ENCODE data around the gene FAM20C. TPM values are rescaled to one million over a fixed set of nuclear protein-coding genes. Genes with fewer than 3 reads are reported as not detected.

Gene FAM20C
- total RNA-seq, 1 donor from 2014 or later = 58.8 TPM

GRCh38 chr7:265998-266850, 73.9 kb downstream of the FAM20C start:
- peaks cover 4% of the 10 kb centered on the region for H3K4me1 ChIP-seq
- ATAC-seq = no peak
- no peak for TF ChIP-seq CTCF (IDR thresholded peaks at IDR 0.05)

GRCh38 chr7:266851-267840, 74.8 kb downstream of the FAM20C start:
- Histone ChIP-seq H3K36me3 (no peaks in the 10 kb centered on the region), H3K4me3 (no peak overlapping the region), H3K9me3 (no peaks in the 10 kb centered on the region), H3K4me1 (peaks cover 4% of the 10 kb centered on the region), H3K27ac (no peak overlapping the region), H3K27me3 (no peaks in the 10 kb centered on the region)
- peak; percentile 21 for TF ChIP-seq CTCF (IDR thresholded peaks at IDR 0.05)
- DNase-seq (no peak), ATAC-seq (peak; percentile 22)
- intact Hi-C loops (cut with DNase I) = no loop called here

More at GRCh38 chr7:265998-266850, 73.9 kb downstream of the FAM20C start:
- intact Hi-C loops (cut with DNase I) = no loop called here
- Histone ChIP-seq H3K27me3 (no peaks in the 10 kb centered on the region), H3K9me3 (no peaks in the 10 kb centered on the region), H3K4me3 (no peak overlapping the region), H3K36me3 (peaks cover under 1% of the 10 kb centered on the region), H3K27ac (no peak overlapping the region)
- no peak for DNase-seq

- ATAC-seq (no peak), DNase-seq (no peak)
- TF ChIP-seq CTCF (IDR thresholded peaks at IDR 0.05) = no peak
These were observed 76.6 kb downstream of the FAM20C start for GRCh38 chr7:268991-269390.

GRCh38 chr7:269721-270120, 77.3 kb downstream of the FAM20C start:
- H3K27me3 ChIP-seq = no peaks in the 10 kb centered on the region
- no peak for ATAC-seq
- H3K36me3 ChIP-seq = no peaks in the 10 kb centered on the region
- intact Hi-C loops (cut with DNase I) = no loop called here
- peaks cover 1% of the 10 kb centered on the region for H3K4me1 ChIP-seq
- no peak overlapping the region for H3K4me3 ChIP-seq
- no peak overlapping the region for H3K27ac ChIP-seq
- no peak for TF ChIP-seq CTCF (IDR thresholded peaks at IDR 0.05)
- DNase-seq = no peak
- H3K9me3 ChIP-seq = no peaks in the 10 kb centered on the region

More at GRCh38 chr7:268991-269390, 76.6 kb downstream of the FAM20C start:
- Histone ChIP-seq H3K27ac (no peak overlapping the region), H3K27me3 (no peaks in the 10 kb centered on the region), H3K36me3 (no peaks in the 10 kb centered on the region), H3K4me3 (no peak overlapping the region), H3K4me1 (peaks cover 4% of the 10 kb centered on the region), H3K9me3 (no peaks in the 10 kb centered on the region)
- intact Hi-C loops (cut with DNase I) = no loop called here

GRCh38 chr7:270351-270983, 78.1 kb downstream of the FAM20C start:
- intact Hi-C loops (cut with DNase I) = no loop called here
- H3K4me3 ChIP-seq = no peak overlapping the region
- ATAC-seq (no peak), DNase-seq (no peak)
- no peak overlapping the region for H3K27ac ChIP-seq
- TF ChIP-seq CTCF (IDR thresholded peaks at IDR 0.05) = no peak
- H3K36me3 ChIP-seq = no peaks in the 10 kb centered on the region
- H3K27me3 ChIP-seq = no peaks in the 10 kb centered on the region
- H3K9me3 ChIP-seq = no peaks in the 10 kb centered on the region
- H3K4me1 ChIP-seq = no peaks in the 10 kb centered on the region
